OCI-LY7 (cell line): Measurements from ENCODE around the gene BORCS8. TPM values are rescaled to one million over a fixed set of nuclear protein-coding genes. Genes with fewer than 3 reads are reported as not detected.

Experiments used
- BruUV-seq: library from RNA; stranded (reverse); fragments of 400-500 nt; replicated peaks from 2 replicates; lab custom pipeline; 2021; lab: Mats Ljungman, UMichigan
- CTCF ChIA-PET: fragments of 300-600 bp; sonication (Branson Sonifier 250); formaldehyde crosslinking; loops from one replicate; lab custom pipeline; 2022; ENCODE audit warnings: antibody characterized with exemption; ENCODE audit not compliant: unreplicated experiment; lab: Charles Lee
- POLR2A ChIA-PET: fragments of 300-600 bp; sonication (Branson Sonifier 250); formaldehyde crosslinking; loops from one replicate; lab custom pipeline; 2022; ENCODE audit warnings: antibody characterized with exemption; lab: Charles Lee
- DNase-seq: peaks from one replicate; pipeline ENCODE4 v3.0.0-alpha.2; 2015; ENCODE audit warnings: low spot score
- H2AFZ ChIP-seq: fragments of 200-600 bp; sonication (generic), shearing (Covaris generic); 2 replicates; pipeline ENCODE4 v1.6.1; 2014; ENCODE audit warnings: mild to moderate bottlenecking, antibody characterized with exemption, low read length, moderate library complexity
- H3K27ac ChIP-seq: fragments of 200-600 bp; sonication (generic); 2 replicates; pipeline ENCODE4 v1.5.1; 2014; ENCODE audit warnings: mixed run types, low read depth, mild to moderate bottlenecking, moderate library complexity, low read length, inconsistent platforms; ENCODE audit not compliant: poor library complexity, severe bottlenecking
- H3K36me3 ChIP-seq: fragments of 200-600 bp; sonication (generic); 2 replicates; pipeline ENCODE4 v1.6.1; 2014; ENCODE audit warnings: mild to moderate bottlenecking, antibody characterized with exemption, low read length, moderate library complexity, mixed read lengths; ENCODE audit not compliant: insufficient read depth
- H3K4me1 ChIP-seq: fragments of 200-600 bp; sonication (generic); 2 replicates; pipeline ENCODE4 v1.5.1; 2014; ENCODE audit warnings: mild to moderate bottlenecking, low read length; ENCODE audit not compliant: insufficient read depth, poor library complexity, severe bottlenecking
- H3K4me2 ChIP-seq: fragments of 200-600 bp; sonication (generic); 2 replicates; pipeline ENCODE4 v1.6.1; 2014; ENCODE audit warnings: mild to moderate bottlenecking, low read length
- H3K4me3 ChIP-seq: fragments of 200-600 bp; sonication (generic); 2 replicates; pipeline ENCODE4 v1.5.1; 2014; ENCODE audit warnings: mild to moderate bottlenecking, low read depth, low read length; ENCODE audit not compliant: poor library complexity, severe bottlenecking
- H3K79me2 ChIP-seq: fragments of 200-600 bp; sonication (generic); 2 replicates; pipeline ENCODE4 v1.6.1; 2016; ENCODE audit warnings: low read depth, mild to moderate bottlenecking, low read length, moderate library complexity, mixed read lengths; ENCODE audit not compliant: insufficient read depth
- H3K9me2 ChIP-seq: fragments of 200-600 bp; sonication (generic); 2 replicates; pipeline ENCODE4 v1.6.1; 2016; ENCODE audit warnings: mild to moderate bottlenecking, low read length, mixed read lengths; ENCODE audit not compliant: insufficient read depth
- H3K9me3 ChIP-seq: fragments of 200-600 bp; sonication (generic); 2 replicates; pipeline ENCODE4 v1.6.1; 2014; ENCODE audit warnings: mild to moderate bottlenecking, mixed run types, low read length, mixed read lengths
- H4K20me1 ChIP-seq: fragments of 200-600 bp; sonication (generic); 2 replicates; pipeline ENCODE4 v1.6.1; 2014; ENCODE audit warnings: mild to moderate bottlenecking, antibody characterized with exemption, low read length, moderate library complexity, mixed read lengths; ENCODE audit not compliant: insufficient read depth
- CTCF ChIP-seq: fragments of 200-600 bp; sonication (generic); conservative IDR thresholded peaks from 2 replicates; pipeline ENCODE4 v1.5.1; 2014; ENCODE audit warnings: mild to moderate bottlenecking, antibody characterized with exemption, low read length, moderate library complexity, mixed read lengths
- EZH2phosphoT487 ChIP-seq: fragments of 200-600 bp; sonication (generic); IDR thresholded peaks from 2 replicates; pipeline ENCODE4 v1.6.1; 2018; ENCODE audit warnings: low read depth, borderline replicate concordance, mild to moderate bottlenecking, mixed run types, antibody characterized with exemption, low read length, moderate library complexity, mixed read lengths
- intact Hi-C: fragments of 100-400 bp; cut with micrococcal nuclease; formaldehyde crosslinking; loops from one replicate; pipeline ENCODE4 v1.10.0; 2022; ENCODE audit not compliant: unreplicated experiment
- total RNA-seq, 2 experiments: library from RNA; depleted of rRNA in 1 of 2; stranded (reverse); fragments of >200 nt in 1 of 2; shearing (Covaris generic) in 1 of 2; gene quantifications; 2 replicates each; pipeline ENCODE4 v1.2.3, GENCODE V29; 2014 to 2022

BORCS8 gene
- total RNA-seq, 2 experiments from 2014 or later = 39.8 to 40.2 TPM

GRCh38 chr19:19147344-19147743, 44.6 kb downstream of the BORCS8 start:
- H3K9me2 ChIP-seq = no peaks in the 10 kb centered on the region
- intact Hi-C loops = no loop called here
- H3K79me2 ChIP-seq = peaks cover 1% of the 10 kb centered on the region; the same call in 1 of the 2 replicates
- no peak for DNase-seq
- H3K4me3 ChIP-seq = no peak overlapping the region
- TF ChIP-seq EZH2phosphoT487 (no peak), CTCF (no peak)
- CTCF ChIA-PET = interaction anchor here (0.9 to 2.4 kb wide), 2 partner anchors 11 to 27 kb away, joined by 3 to 17 read pairs; no protein-coding TSS in a partner anchor
- H2AFZ ChIP-seq = no peak overlapping the region
- no peaks in the 10 kb centered on the region for H3K9me3 ChIP-seq
- peak overlapping the region; percentile 46 for H3K27ac ChIP-seq
- no peak overlapping the region for H3K4me2 ChIP-seq
- H3K36me3 ChIP-seq = peaks cover 84% of the 10 kb centered on the region
- H4K20me1 ChIP-seq = no peaks in the 10 kb centered on the region
- BruUV-seq = no TSS peak
- POLR2A ChIA-PET = interaction anchor here (0.5 to 2.1 kb wide), 5 partner anchors 9 to 89 kb away, joined by 3 to 7 read pairs (median 5); no protein-coding TSS in a partner anchor
- peaks cover 69% of the 10 kb centered on the region for H3K4me1 ChIP-seq

GRCh38 chr19:19146865-19147264, 45.1 kb downstream of the BORCS8 start:
- H2AFZ ChIP-seq = no peak overlapping the region
- intact Hi-C loops = loop anchor here (1.0 kb wide), 1 partner anchor 28 kb away; no protein-coding TSS in a partner anchor
- H3K36me3 ChIP-seq = peaks cover 83% of the 10 kb centered on the region
- POLR2A ChIA-PET = interaction anchor here (0.5 to 2.1 kb wide), 5 partner anchors 9 to 88 kb away, joined by 3 to 7 read pairs (median 5); no protein-coding TSS in a partner anchor
- no peak overlapping the region for H3K4me3 ChIP-seq
- no peaks in the 10 kb centered on the region for H3K9me2 ChIP-seq
- no peak for DNase-seq
- H3K4me1 ChIP-seq = peaks cover 65% of the 10 kb centered on the region
- no peaks in the 10 kb centered on the region for H3K9me3 ChIP-seq
- CTCF ChIA-PET = interaction anchor here (0.9 to 2.4 kb wide), 2 partner anchors 12 to 28 kb away, joined by 3 to 17 read pairs; no protein-coding TSS in a partner anchor
- no peak overlapping the region for H3K4me2 ChIP-seq
- no peaks in the 10 kb centered on the region for H3K79me2 ChIP-seq
- H4K20me1 ChIP-seq = no peaks in the 10 kb centered on the region
- BruUV-seq = no TSS peak
- TF ChIP-seq EZH2phosphoT487 = no peak
- no peak for TF ChIP-seq CTCF
- peak overlapping the region; percentile 46 for H3K27ac ChIP-seq
